SK-N-MC (cell line): Measurements from ENCODE around the gene CD48.
"Not testable (repeated sequence)": the region's sequence is repeated elsewhere in the genome, so short reads cannot be mapped to it uniquely, and the experiment has no call there.

Source experiments
- DNase-seq: peaks from one replicate; pipeline ENCODE4 v3.0.0-alpha.2; 2011; ENCODE audit warnings: low read depth, low spot score
- H3K27ac ChIP-seq: fragments of 200-600 bp; sonication (generic); 2 replicates; pipeline ENCODE4 v1.5.1; 2016; ENCODE audit warnings: mixed run types
- H3K36me3 ChIP-seq: fragments of 200-600 bp; sonication (generic); 2 replicates; pipeline ENCODE4 v1.6.1; 2017; ENCODE audit warnings: antibody characterized with exemption, low read length, mixed read lengths; ENCODE audit not compliant: insufficient read depth
- H3K4me3 ChIP-seq: fragments of 200-600 bp; sonication (generic); 2 replicates; pipeline ENCODE4 v1.5.1; 2016
- H3K9ac ChIP-seq: fragments of 200-600 bp; sonication (generic); 2 replicates; pipeline ENCODE4 v1.8.0; 2017; ENCODE audit warnings: mixed run types, mixed read lengths; ENCODE audit not compliant: insufficient read length
- H3K9me3 ChIP-seq: fragments of 200-600 bp; sonication (generic); 2 replicates; pipeline ENCODE4 v1.6.1; 2017; ENCODE audit warnings: low read depth, mild to moderate bottlenecking, antibody characterized with exemption, low read length, moderate library complexity, mixed read lengths
- EZH2 ChIP-seq: fragments of 200-600 bp; sonication (generic); IDR thresholded peaks from one replicate; pipeline ENCODE4 v1.6.1; 2017; ENCODE audit warnings: antibody characterized with exemption
- FOXP2 ChIP-seq: optimal IDR thresholded peaks from 2 replicates; pipeline ENCODE3; 2011; ENCODE audit warnings: mild to moderate bottlenecking, moderate library complexity; ENCODE audit not compliant: insufficient read depth; ENCODE audit errors: extremely low read length, control extremely low read depth
- POLR2AphosphoS5 ChIP-seq: IDR thresholded peaks from 2 replicates; pipeline ENCODE4 v1.6.1; 2012; ENCODE audit warnings: mild to moderate bottlenecking, low read depth, low read length, borderline replicate concordance

CD48 gene

DNA sequence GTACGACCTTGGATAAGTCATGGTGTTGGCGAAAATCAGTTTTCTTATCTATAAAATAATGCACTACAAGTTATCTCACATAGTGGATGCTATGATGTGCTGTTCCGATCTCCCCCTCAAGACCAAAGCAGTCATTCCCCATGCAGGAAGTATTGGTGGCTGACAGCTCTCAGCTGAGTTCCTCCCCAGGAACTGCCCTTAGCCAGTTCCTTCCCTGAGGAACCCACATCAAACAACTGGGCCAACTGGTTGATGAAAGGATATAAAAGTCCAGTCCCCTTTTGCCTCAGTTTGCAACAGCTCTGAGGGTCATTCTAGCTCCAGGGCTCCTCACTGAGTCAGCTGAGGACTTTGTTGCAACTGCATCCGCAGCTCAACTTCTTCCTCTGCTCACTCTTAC lies 48.7 kb downstream of the CD48 start:
- Histone ChIP-seq H3K27ac (no peak overlapping the region), H3K9me3 (no peaks in the 10 kb centered on the region), H3K9ac (no peak overlapping the region), H3K4me3 (no peak overlapping the region), H3K36me3 (no peaks in the 10 kb centered on the region)
- TF ChIP-seq POLR2AphosphoS5 (no peak), FOXP2 (no peak), EZH2 (no peak)
- DNase-seq, result no peak

- Histone ChIP-seq H3K27ac (no peak overlapping the region), H3K9ac (no peak overlapping the region), H3K4me3 (no peak overlapping the region), H3K9me3 (no peaks in the 10 kb centered on the region), H3K36me3 (no peaks in the 10 kb centered on the region)
- TF ChIP-seq FOXP2 (no peak), POLR2AphosphoS5 (no peak), EZH2 (no peak)
- no peak for DNase-seq
Observed at GRCh38 chr1:160659566-160659965, 52.1 kb downstream of the CD48 start.

GRCh38 chr1:160658814-160659193 lies 52.8 kb downstream of the CD48 start:
- H3K27ac ChIP-seq, result no peak overlapping the region

GRCh38 chr1:160658162-160658813 lies 53.3 kb downstream of the CD48 start:
- Histone ChIP-seq H3K9me3 (no peaks in the 10 kb centered on the region), H3K9ac (no peak overlapping the region), H3K27ac (no peak overlapping the region), H3K36me3 (no peaks in the 10 kb centered on the region), H3K4me3 (no peak overlapping the region)
- no peak for TF ChIP-seq EZH2
- no peak for TF ChIP-seq POLR2AphosphoS5
- TF ChIP-seq FOXP2, result no peak
- no peak for DNase-seq

More at GRCh38 chr1:160658814-160659193, 52.8 kb downstream of the CD48 start:
- Histone ChIP-seq H3K4me3 (no peak overlapping the region), H3K9ac (no peak overlapping the region), H3K9me3 (no peaks in the 10 kb centered on the region), H3K36me3 (no peaks in the 10 kb centered on the region)
- no peak for TF ChIP-seq POLR2AphosphoS5
- no peak for TF ChIP-seq FOXP2
- TF ChIP-seq EZH2, result no peak
- DNase-seq, result no peak

DNA sequence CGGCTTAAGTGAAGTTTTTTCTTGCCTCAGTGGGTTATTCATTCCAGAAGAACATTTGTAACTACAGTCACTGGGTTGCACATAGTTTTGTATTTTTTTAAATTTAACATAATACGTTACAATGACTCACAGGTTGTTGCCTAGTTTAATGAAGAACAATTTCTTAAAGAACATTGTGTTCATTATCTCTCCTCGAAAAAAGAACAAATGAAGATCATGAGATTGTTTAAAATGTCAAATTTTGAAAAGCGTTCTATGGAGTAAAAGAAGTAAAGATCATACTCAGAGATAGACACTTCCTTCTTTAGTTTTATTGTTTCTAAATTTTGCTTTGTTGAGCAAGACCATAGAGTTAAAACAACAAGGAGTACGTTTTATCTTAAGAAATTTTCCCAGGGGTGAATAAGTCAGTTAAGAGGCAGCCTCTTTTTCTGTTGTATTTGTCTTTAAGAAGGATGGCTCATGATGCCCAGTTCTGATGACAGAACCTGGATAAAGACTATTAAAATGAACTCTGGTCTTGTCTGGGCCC lies 54.3 kb downstream of the CD48 start:
- DNase-seq, result no peak
- no peaks in the 10 kb centered on the region for H3K9me3 ChIP-seq
- H3K9ac ChIP-seq, result no peak overlapping the region
- H3K36me3 ChIP-seq, result no peaks in the 10 kb centered on the region
- no peak overlapping the region for H3K27ac ChIP-seq
- H3K4me3 ChIP-seq, result no peak overlapping the region
- TF ChIP-seq EZH2, result no peak
- no peak for TF ChIP-seq FOXP2
- no peak for TF ChIP-seq POLR2AphosphoS5

- Histone ChIP-seq H3K9ac (no peak overlapping the region), H3K4me3 (no peak overlapping the region), H3K9me3 (no peaks in the 10 kb centered on the region), H3K36me3 (no peaks in the 10 kb centered on the region), H3K27ac (no peak overlapping the region)
- no peak for TF ChIP-seq FOXP2
- no peak for TF ChIP-seq POLR2AphosphoS5
- no peak for TF ChIP-seq EZH2
- no peak for DNase-seq
Observed at GRCh38 chr1:160656737-160657136, 54.9 kb downstream of the CD48 start.

GRCh38 chr1:160653620-160654016 lies 58.0 kb downstream of the CD48 start:
- no peaks in the 10 kb centered on the region for H3K36me3 ChIP-seq
- no peak overlapping the region for H3K4me3 ChIP-seq
- TF ChIP-seq EZH2 (no peak), POLR2AphosphoS5 (no peak), FOXP2 (no peak)
- no peak overlapping the region for H3K9ac ChIP-seq
- no peaks in the 10 kb centered on the region for H3K9me3 ChIP-seq
- no peak for DNase-seq
- H3K27ac ChIP-seq, result no peak overlapping the region

GRCh38 chr1:160652924-160653619 lies 58.5 kb downstream of the CD48 start:
- no peak overlapping the region for H3K4me3 ChIP-seq
- no peak overlapping the region for H3K27ac ChIP-seq
- H3K9ac ChIP-seq, result no peak overlapping the region
- no peak for DNase-seq
- no peaks in the 10 kb centered on the region for H3K9me3 ChIP-seq
- no peaks in the 10 kb centered on the region for H3K36me3 ChIP-seq
- TF ChIP-seq EZH2 (no peak), FOXP2 (no peak), POLR2AphosphoS5 (no peak)

DNA sequence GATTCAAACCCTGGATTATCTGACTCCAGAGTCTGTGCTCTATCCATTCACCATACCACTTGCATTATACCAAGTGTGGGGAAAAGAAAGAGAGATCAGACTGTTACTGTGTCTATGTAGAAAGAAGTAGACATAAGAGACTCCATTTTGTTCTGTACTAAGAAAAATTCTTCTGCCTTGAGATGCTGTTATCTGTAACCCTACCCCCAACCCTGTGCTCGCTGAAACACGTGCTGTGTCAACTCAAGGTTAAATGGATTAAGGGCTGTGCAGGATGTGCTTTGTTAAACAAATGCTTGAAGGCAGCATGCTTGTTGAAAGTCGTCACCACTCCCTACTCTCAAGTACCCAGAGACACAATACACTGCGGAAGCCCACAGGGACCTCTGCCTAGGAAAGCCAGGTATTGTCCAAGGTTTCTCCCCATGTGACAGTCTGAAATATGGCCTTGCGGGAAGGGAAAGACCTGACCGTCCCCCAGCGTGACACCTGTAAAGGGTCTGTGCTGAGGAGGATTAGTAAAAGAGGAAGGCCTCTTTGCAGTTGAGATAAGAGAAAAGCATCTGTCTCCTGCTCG lies 59.5 kb downstream of the CD48 start:
- not testable (repeated sequence) for H3K27ac ChIP-seq, H3K4me3 ChIP-seq, H3K9me3 ChIP-seq, H3K36me3 ChIP-seq, H3K9ac ChIP-seq, DNase-seq
